ENCODE data around the gene KLHL26. TPM values are rescaled to one million over a fixed set of nuclear protein-coding genes. Genes with fewer than 3 reads are reported as not detected.

Gene KLHL26
- total and polyA plus RNA-seq, 8 donors: 1.2 to 45.1 (median 4.1) TPM

- 80 to 90% (median 81%) methylated on average over 16 to 37 of the region's 37 CpGs for WGBS, 5 donors
- Histone ChIP-seq H3K27ac (peak overlapping the region in 4 of 5 donors; percentile 71 to 79 (median 78)), H3K4me3 (no peak overlapping the region), H3K4me1 (peaks cover 5 to 69% (median 42%) of the 10 kb centered on the region in 4 donors), H3K36me3 (peaks cover 0 to 14% (median 13%) of the 10 kb centered on the region in 4 donors), H3K9me3 (no peaks in the 10 kb centered on the region), H3K27me3 (no peaks in the 10 kb centered on the region)
- intact Hi-C loops (cut with DNase I; ENCODE audit: low total_unique reads): no loop called here
- TF ChIP-seq POLR2A (IDR thresholded peaks at IDR 0.05) (no peak), EP300 (IDR thresholded peaks at IDR 0.05) (no peak), POLR2AphosphoS5 (IDR thresholded peaks at IDR 0.05) (no peak)
- TF ChIP-seq, protein P1, sequence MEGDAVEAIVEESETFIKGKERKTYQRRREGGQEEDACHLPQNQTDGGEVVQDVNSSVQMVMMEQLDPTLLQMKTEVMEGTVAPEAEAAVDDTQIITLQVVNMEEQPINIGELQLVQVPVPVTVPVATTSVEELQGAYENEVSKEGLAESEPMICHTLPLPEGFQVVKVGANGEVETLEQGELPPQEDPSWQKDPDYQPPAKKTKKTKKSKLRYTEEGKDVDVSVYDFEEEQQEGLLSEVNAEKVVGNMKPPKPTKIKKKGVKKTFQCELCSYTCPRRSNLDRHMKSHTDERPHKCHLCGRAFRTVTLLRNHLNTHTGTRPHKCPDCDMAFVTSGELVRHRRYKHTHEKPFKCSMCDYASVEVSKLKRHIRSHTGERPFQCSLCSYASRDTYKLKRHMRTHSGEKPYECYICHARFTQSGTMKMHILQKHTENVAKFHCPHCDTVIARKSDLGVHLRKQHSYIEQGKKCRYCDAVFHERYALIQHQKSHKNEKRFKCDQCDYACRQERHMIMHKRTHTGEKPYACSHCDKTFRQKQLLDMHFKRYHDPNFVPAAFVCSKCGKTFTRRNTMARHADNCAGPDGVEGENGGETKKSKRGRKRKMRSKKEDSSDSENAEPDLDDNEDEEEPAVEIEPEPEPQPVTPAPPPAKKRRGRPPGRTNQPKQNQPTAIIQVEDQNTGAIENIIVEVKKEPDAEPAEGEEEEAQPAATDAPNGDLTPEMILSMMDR (IDR thresholded peaks at IDR 0.05): no peak
- no peak for DNase-seq
Measured at GRCh38 chr19:18660051-18660910, 23.5 kb downstream of the KLHL26 start.

DNA sequence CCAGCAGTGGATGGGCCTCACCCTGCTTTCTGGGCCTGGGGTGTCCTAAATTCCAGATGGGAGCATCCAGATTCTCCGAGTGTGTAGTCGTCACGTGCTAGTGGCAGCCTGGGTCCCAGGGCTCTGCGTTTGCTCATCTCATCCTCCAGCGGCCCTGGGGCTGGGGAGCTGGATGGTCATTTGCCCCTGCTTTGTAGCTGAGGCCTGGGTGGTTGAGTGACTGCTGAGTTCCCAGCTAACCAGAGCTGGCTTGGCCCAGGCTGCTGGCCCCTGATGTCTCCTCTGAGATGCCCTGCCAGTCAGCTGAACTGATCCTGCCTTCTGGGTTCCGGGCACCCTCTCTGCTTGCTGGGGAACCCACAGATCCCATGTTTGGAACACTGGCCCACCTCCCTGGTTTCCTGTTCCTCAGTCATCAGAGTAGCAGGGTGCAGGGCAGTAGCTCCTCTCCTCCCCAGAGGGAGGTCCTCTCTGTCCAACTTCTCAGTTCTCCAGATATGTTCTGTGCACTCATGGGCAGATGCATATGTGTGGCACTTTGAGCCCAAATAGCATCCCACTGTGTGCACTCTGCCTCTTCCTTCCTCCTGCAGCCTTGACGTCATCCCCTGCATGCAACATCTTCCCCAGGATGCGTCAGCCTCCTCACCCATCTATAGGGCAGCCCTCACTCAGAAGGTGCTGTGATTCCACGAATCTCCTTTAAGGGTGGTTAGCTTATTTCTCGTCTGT, 24.3 kb downstream of the KLHL26 start:
- no peaks in the 10 kb centered on the region for H3K9me3 ChIP-seq
- peak overlapping the region in 4 of 5 donors; percentile 71 to 79 (median 78) for H3K27ac ChIP-seq
- peaks cover 0 to 22% (median 21%) of the 10 kb centered on the region in 4 donors for H3K36me3 ChIP-seq
- WGBS, 5 donors: 83 to 97% (median 93%) methylated on average over 8 to 10 of the region's 10 CpGs
- H3K27me3 ChIP-seq: no peaks in the 10 kb centered on the region
- TF ChIP-seq POLR2A (IDR thresholded peaks at IDR 0.05) (no peak), EP300 (IDR thresholded peaks at IDR 0.05) (no peak), POLR2AphosphoS5 (IDR thresholded peaks at IDR 0.05) (no peak)
- TF ChIP-seq, protein P1 (IDR thresholded peaks at IDR 0.05): no peak
- DNase-seq: no peak
- peaks cover 5 to 75% (median 45%) of the 10 kb centered on the region in 4 donors for H3K4me1 ChIP-seq
- H3K4me3 ChIP-seq: no peak overlapping the region
- intact Hi-C loops (cut with DNase I; ENCODE audit: low total_unique reads): no loop called here

DNA sequence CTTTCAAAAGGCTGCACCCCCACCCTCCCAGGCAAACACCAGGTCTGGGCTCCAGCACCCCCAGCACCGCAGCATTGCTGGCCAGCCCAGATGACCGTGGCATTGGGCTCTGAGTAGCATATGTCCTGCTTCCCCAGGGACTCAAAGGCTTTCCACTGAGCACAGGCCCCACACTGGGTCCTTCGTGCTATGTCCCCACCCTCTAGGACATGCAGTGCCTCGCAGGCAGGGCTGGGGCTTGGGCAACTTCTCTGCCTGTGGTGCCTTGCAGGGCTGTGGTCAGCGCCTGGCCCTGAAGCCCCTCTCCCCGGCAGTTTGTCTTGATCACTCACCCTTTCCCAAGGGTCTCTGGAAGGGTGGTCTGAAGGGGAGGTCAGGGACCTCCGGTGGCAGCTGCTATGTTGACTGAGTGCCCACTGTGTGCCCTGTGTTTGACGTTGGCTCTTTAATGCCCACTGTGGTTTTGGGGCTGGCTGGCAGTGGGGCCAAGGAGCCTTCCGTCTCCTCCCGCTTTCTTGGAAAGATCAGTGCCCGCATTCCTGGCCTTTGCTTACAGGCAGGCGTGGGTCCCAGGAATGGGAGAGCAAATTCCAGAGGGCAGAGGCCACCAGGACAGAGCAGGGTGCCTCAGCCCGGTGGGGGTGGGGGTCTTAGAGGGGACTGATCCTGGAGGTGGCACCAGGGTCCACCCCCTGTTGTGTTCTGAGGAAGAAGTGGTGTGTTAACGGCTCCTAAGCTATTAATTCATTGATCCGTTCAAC, 26.3 kb downstream of the KLHL26 start:
- intact Hi-C loops (cut with DNase I; ENCODE audit: low total_unique reads): no loop called here
- TF ChIP-seq POLR2AphosphoS5 (IDR thresholded peaks at IDR 0.05) (no peak), EP300 (IDR thresholded peaks at IDR 0.05) (no peak), POLR2A (IDR thresholded peaks at IDR 0.05) (no peak)
- TF ChIP-seq, protein P1 (IDR thresholded peaks at IDR 0.05): no peak
- Histone ChIP-seq H3K36me3 (peaks cover 9 to 42% (median 40%) of the 10 kb centered on the region in 4 donors), H3K27me3 (no peaks in the 10 kb centered on the region), H3K9me3 (no peaks in the 10 kb centered on the region), H3K4me3 (no peak overlapping the region), H3K27ac (peak overlapping the region in 3 of 5 donors; percentile 29 to 82 (median 37)), H3K4me1 (peaks cover 0 to 68% (median 34%) of the 10 kb centered on the region in 4 donors)
- DNase-seq: no peak
- WGBS, 5 donors: 60 to 74% (median 65%) methylated on average over 9 to 15 of the region's 15 CpGs
